Activated gamma-delta T cell (primary cell): ENCODE data around the gene PSMC4.
"Not testable (repeated sequence)": the region's sequence is repeated elsewhere in the genome, so short reads cannot be mapped to it uniquely, and the experiment has no call there.

ENCODE experiments used
- DNase-seq: peaks from one replicate; lab custom pipeline; 2025; lab: John Stamatoyannopoulos, UW

Gene PSMC4

GRCh38 chr19:39946532-39946931, 24.4 kb upstream of the PSMC4 start:
- no peak for DNase-seq

DNA sequence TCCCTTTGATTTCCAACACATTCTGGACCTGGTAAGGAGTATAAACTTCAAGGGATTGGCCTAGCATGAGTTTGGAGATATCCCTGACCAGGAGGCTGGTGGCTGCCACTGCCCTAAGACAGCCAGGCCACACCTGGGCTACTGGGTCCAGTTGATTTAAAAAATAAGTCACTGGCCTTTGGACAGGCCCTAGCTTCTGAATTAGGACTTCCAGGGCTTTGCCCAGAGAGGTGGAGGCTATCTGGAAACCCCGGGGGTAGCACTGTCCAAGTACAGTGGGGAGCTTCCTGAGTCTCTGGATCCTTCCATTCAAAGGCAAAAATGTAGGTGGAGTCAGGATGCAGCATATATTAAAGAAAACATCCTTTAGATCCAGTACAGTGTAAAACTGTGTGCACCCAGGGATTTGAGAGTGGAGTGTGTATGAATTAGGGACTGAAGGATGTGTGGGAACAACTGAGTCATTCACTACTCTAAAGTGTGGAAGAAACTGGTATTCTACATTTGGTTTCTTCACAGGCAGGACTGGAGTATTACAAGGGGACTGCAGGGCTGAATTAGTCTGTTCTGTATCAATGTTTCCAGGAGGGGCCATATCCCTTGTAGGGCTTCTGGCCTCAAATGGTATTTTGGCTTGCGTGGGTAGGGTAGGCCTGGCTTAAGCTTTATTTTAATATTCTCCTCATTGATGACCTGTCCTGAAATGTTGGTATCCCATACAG, 21.8 kb upstream of the PSMC4 start:
- no peak for DNase-seq

- DNase-seq: no peak
Measured at GRCh38 chr19:39951065-39951650, 19.8 kb upstream of the PSMC4 start.

DNA sequence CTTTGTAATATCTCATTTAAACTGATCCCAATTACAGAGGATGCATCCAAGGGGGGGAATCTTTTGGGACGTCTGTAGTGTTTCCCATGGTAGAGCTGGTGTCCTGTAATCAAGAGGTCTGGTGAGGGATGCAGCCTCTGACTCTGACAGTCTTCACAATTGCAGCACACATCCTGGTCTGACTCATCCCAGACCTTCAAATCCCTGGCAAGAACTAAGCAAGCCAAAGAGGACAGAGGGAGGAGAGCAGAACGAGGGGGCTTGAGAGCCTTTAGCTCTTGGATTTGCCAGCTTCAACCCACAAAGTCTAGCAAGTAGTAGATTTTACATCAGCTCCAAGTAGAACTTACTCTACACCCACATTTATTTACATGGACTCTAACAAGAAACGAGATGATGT, 19.3 kb upstream of the PSMC4 start:
- no peak for DNase-seq

DNA sequence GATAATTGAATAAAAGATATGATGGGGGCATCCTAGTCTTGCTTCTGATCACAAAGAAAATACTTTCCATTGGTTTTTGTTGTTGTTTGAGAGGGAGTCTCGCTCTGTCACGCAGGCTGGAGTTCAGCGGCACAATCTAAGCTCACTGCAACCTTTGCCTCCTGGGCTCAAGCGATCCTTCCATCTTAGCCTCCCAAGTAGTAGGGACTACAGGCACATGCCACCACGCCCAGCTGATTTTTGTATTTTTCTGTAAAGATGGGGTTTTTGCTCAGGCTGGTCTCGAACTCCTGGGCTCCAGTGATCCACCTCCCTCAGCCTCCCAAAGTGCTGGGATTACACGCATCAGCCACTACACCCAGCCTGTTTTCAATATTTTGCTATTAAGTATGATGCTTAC, 17.1 kb upstream of the PSMC4 start:
- DNase-seq: no peak

DNA sequence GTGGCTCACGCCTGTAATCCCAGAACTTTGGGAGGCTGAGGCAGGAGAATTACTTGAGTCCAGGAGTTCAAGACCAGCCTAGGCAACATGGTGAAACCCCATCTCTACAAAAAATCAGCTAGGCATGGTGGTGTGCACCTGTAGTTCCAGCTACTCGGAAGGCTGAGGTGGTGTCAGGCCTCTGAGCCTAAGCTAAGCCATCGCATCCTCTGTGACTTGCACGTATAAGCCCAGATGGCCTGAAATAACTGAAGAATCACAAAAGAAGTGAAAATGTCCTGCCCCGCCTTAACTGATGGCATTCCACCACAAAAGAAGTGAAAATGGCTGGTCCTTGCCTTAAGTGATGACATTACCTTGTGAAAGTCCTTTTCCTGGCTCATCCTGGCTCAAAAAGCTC, 13.1 kb upstream of the PSMC4 start:
- DNase-seq: not testable (repeated sequence)

GRCh38 chr19:39958942-39959341, 12.0 kb upstream of the PSMC4 start:
- not testable (repeated sequence) for DNase-seq

DNA sequence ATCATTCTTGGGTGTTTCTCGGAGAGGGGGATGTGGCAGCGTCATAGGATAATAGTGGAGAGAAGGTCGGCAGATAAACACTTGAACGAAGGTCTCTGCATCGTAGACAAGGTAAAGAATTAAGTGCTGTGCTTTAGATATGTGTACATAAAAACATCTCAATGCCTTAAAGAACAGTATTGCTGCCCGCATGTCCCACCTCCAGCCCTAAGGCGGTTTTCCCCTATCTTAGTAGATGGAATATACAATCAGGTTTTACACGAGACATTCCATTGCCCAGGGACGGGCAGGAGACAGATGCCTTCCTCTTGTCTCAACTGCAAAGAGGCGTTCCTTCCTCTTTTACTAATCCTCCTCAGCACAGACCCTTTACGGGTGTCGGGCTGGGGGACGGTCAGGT, 11.6 kb upstream of the PSMC4 start:
- not testable (repeated sequence) for DNase-seq

DNA sequence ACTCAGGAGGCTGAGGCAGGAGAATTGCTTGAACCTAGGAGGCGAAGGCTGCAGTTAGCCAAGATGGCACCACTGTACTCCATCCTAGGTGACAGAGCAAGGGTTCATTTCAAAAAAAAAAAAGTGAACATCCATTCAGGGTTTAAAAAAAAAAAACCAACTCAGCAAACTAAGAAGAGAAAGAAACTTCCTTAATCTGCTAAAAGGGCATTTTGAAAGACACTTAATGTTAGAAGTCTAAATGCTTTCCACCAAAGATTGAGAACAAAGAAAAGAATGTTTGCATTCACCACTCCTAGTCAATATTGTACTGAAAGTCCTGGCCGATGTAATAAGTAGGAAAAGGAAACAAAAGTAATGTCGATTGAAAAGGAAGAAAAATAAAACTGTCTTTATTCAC, 7.1 kb upstream of the PSMC4 start:
- no peak for DNase-seq

GRCh38 chr19:39966617-39967016, 4.3 kb upstream of the PSMC4 start:
- no peak for DNase-seq

DNA sequence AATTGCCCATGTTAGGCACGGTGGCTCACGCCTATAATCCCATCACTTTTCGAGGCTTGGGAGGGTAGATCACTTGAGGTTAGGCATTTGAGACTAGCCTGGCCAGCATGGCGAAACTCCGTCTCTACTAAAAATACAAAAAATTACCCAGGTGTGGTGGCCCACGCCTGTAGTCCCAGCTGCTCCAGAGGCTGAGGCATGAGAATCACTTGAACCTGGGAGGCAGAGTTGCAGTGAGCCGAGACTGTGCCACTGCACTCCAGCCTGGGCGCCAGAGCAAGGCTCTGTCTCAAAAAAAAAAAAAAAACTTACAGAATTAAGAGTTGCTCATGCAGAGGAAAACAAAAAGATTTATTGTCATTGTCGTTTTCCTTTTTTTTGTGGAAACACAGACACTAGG, 3.4 kb upstream of the PSMC4 start:
- no peak for DNase-seq

GRCh38 chr19:39968789-39969188, 2.2 kb upstream of the PSMC4 start:
- no peak for DNase-seq

DNA sequence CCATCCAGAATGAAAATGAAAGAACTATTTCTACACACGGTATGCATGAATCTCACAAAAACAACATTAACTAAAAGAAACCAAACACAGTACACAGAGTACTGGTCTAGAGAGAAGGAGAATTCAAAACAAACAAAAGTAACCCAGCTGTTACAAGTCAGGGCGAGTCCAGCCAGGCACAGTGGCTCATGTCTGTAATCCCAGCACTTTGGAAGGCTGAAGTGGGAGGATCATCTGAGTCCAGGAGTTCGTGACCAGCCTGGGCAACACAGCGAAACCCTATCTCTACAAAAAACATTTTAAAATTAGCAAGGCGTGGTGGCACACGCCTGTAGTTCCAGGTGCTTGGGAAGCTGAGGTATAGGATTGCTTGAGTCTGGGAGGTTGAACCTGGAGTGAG, 1.7 kb upstream of the PSMC4 start:
- no peak for DNase-seq

- no peak for DNase-seq
Measured at GRCh38 chr19:39969681-39970424, 1.1 kb upstream of the PSMC4 start.

- DNase-seq: no peak
Measured at GRCh38 chr19:39970425-39970674, 615 bp upstream of the PSMC4 start.

GRCh38 chr19:39971380-39972035, 543 bp downstream of the PSMC4 start:
- no peak for DNase-seq

GRCh38 chr19:39974377-39975155, 3.6 kb downstream of the PSMC4 start:
- no peak for DNase-seq

DNA sequence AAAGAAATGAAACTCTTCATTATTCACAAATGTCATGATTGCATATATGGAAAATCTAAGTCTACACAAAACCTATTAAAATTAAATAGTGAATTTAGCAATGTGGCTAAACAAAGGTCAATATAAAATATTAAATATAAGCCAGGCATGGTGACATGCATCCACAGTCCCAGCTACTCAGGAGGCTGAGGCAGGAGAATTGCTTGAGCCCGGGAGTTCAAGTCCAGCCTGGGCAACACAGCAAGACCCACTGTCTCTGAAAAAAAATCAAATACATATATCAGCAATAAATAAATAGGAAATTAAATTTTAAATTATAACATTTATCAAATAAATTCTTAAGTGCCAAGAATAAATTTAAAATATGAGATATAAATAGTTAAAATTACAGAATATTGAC, 11.9 kb downstream of the PSMC4 start:
- no peak for DNase-seq

- no peak for DNase-seq
Measured at GRCh38 chr19:39983695-39984300, 12.8 kb downstream of the PSMC4 start.

GRCh38 chr19:39986643-39987042, 15.7 kb downstream of the PSMC4 start:
- DNase-seq: no peak

GRCh38 chr19:39987167-39987566, 16.2 kb downstream of the PSMC4 start:
- DNase-seq: no peak

DNA sequence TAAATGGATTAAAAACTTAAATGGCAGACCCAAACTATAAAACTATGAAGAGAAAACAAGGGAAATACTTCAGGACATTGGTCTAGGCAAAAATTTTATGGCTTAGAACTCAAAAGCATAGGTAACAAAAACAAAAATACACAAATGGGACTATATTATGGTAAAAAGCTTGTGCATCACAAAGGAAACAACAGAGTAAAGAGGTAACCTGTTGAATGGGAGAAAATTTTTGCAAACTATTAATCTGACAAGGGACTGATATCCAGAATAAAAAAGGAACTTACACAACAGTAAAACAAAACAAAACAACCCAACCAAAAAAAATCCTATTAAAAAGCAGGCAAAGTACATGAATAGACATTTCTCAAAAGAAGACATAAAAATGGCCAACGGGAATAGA, 16.6 kb downstream of the PSMC4 start:
- DNase-seq: no peak
